ENCODE results near the gene LATS2.

LATS2 gene

DNA sequence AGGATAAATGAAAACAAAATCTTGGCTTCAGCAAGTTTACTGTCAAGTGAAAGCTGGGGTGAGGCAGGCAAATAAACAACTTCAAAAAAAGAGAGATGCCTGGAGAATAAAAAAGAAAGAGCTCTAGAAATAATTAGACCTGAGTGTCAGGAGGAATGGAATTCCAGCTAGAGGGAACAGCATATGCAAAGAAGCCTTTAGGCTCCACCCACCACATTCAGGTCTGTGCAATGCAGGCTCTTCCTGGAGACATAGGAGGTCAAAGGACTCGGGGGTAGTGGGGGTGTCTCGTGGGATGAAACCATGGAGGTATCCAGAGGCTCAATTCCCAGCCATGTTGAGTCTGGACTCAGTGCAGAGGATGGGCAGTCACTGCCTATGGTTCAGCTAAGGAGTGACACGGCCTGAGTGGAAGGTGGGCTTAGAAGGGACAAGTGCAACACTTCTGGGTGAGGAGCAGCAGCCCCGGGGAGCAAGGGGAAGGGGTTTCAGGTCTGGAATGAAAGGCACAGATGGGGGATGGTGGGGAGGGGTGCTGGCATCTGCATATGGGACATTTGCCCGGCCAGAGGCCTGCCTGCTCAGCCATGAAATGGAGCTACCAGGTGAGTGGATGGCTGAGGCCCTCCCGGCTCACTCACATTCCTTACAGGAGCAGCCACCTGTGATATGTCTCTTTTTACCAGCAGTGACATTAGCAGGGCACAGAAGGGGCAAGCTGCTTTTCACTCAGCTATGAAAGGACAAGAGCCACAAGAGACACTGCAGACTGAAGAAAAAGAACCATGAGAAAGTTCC lies 12.3 kb downstream of the LATS2 start:
- DNase-seq (ENCODE audit: low read depth in 2 of 2): no peak

DNA sequence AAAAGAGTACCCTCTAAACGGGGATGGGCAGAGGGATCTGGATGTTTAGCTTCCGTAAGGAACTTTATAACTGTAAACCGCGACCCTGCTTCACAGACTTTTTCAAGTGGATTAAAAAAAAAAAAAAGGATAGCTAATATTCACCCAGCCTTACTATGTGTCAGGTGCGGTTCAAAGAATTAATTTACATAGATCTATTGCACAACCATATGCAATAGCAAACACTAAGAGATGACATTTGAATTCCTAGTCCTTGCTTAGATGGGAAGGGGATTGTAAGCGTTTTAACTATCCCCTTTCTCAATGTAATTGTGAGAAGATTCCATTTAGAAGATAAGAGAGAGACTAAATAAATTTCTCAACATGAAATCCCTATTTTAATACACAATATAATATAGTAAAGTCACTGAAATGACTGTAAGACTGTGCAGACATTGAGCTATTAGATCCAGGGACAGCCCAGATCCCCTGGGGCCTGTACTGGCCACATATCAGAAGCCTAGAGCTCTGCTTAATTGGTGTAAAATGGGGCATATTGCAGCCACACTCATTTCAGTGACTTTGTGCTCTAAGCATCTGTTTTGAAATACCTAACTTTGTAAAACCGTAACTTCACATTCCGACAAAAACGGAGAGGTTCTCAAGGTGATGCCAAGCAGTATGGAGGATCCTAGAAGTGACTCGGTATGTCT lies 13.6 kb downstream of the LATS2 start:
- DNase-seq (ENCODE audit: low read depth in 2 of 2): no peak

DNA sequence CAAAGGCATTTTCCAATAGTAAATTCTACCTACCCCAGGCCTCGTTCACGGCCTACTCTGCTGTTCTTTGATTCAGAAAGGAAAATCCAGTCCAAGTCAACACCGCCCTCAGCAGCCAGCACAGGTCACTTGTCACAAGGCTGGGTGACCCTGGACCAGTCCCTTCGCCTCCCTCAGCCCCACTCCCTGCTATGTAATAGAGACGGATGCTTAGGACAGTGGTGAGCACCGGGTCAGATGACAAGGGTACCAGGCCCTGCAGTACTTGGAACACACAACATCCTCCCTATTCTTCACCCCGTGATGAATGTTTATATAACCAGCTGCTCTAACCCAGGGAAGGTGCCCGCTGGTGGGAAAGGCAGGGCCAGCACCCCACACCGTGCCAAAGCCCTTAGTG lies 14.3 kb downstream of the LATS2 start:
- DNase-seq (ENCODE audit: low read depth in 2 of 2): no peak

DNA sequence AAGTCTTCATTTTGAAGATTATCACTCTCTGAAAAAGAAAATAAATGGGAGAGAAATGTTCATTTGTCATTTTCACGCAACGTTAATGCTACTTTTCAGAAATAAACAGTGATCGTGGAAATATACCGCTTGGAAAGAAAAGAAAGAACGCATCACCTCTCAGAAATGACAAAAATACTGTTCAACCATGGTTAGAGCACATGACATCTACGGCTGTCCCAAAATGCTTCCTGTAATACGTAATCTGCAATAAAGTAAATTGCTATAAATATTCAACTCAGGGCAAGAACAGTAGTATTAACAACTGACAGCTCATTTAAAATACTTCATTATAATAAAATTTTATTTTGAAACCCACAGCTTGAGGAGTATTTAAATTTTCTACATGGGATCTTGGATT lies 15.2 kb downstream of the LATS2 start:
- no peak for DNase-seq (ENCODE audit: low read depth in 2 of 2)

DNA sequence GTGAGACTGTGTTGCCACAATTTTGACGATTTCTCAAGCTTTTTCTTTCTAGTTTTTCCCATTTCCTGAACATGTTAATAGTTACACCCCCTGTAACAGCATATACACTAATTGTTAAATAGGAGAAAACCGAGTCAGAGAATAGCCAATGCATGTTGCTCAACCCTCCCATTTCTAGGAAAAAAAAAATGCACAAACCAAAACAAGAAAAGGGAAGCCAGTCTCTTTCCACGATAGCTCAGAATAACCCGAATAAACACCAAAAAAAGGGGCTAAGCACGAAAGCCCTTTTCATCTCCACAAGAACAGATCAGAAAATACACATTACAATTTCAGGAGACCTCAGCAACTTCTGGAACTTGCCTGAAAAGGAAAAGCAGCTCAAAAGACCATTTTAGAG lies 16.3 kb downstream of the LATS2 start:
- DNase-seq (ENCODE audit: low read depth in 2 of 2): no peak

DNA sequence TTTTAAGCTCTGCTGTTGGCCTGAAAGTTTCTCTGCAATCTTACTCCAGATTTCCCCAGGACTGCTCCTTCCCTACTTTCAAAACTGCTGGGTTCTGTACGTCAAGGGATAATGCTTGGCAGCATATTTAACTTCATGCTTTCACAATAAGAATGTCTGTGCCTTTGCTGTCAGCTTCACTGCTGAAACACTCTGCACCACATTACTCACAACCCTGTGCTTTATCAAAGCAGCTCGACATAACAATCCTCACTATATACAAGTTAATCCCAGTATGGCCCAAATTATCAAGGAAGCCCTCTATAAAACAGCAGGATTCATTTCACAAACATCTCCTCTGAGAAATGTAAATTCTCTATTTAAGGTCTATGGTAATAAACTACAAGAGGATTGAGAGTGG lies 17.5 kb downstream of the LATS2 start:
- DNase-seq (ENCODE audit: low read depth in 2 of 2): no peak

DNA sequence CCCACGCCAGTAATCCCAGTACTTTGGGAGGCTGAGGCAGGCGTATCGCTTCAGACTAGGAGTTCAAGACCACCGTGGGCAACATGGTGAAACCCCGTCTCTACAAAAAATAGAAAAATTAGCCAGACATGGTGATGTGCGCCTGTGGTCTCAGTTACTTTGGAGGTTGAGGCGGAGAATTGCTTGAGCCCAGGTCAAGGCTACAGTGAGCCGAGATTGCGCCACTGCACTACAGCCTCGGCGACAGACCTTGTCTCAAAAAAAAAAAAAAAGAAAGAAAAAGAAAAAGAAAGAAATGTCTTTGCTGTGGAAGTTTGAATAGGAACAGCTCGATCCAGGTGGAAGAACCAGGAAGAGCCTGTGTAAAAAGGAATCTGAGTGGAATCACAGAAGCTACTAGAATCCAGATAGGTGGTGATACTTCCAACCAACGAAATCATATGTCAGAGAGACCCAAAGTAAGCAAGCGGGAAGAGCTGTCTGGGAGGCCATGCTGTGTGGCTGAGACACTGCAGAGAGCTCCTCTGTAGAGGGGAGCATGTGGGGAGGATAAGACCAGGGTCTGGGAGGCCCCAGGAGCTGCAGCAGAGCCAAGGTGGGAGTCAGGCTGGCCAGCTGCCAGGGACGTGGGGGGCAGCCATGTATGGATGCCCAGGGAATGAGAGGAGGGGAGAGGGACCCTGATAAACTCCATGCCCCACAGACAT lies 21.1 kb downstream of the LATS2 start:
- no peak for DNase-seq (ENCODE audit: low read depth in 2 of 2)

DNA sequence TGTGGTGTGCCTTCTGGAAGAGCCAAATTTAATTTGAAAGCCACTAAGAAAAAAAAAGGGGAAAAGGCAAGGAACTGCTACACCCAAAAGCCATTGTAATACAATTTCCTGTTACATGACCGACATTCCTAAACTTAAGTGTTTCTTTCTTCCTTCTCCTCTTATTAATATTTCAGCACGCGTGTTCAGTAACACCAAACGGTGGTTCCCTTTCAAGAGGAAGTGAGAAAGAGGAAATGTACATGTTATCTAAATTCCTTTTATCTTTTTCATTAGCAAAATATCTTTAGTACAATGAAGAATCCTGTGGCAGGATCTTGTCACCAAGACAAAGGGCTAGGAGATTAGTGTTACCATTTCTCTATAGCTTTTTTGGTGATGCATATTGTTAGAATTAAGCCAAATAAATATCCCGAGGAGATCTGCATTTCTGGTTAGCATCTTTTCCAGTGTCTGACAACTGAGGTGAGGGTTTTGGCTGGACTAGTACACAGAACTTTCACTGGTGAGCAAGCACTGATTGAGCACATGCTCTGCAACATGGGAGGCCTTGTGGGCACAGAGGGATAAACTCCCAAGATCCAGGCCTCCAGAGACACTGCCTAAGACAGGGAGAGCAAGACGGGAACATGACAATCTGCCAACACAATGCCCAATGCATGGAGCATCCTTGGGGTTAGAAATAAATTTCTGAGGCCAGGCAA lies 22.1 kb downstream of the LATS2 start:
- no peak for DNase-seq (ENCODE audit: low read depth in 2 of 2)

DNA sequence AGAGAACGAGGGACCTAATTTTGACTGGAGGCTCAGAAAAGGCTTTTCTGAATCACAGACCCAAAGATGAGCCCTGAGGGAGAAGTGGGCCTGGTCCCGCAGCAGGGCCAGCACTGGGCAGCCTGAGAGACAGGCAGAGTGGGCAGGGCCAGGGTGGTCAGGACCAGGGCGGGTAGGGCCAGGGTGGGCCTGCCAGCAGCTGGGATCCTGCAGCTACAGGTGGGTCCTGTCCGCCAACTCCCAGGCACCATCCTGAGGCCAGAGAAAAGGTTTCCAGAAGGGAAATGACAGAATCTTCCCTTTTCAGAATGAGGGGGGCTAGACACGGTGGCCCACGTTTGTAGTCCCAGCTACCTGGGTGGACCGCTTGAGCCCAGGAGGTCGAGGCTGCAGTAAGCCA lies 23.7 kb downstream of the LATS2 start:
- no peak for DNase-seq (ENCODE audit: low read depth in 2 of 2)

DNA sequence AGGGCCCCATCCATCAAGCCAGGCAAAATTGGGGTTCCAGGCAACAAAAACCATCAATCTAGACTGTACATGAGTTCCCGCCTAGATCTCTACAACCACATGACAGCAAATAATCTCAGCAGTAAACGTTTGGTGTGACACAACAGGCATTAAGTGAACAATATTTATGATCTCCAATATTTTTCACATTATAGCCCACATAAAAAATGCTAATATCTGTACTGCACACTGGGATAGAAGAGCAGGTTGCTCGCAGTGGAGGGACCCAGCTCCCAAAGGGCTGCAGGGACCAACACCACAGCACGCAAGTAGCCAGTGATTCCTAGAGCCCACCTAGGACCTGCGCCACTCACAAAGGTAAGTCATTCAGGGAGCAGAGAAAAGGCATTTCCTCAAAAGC lies 25.9 kb downstream of the LATS2 start:
- no peak for DNase-seq (ENCODE audit: low read depth in 2 of 2)

DNA sequence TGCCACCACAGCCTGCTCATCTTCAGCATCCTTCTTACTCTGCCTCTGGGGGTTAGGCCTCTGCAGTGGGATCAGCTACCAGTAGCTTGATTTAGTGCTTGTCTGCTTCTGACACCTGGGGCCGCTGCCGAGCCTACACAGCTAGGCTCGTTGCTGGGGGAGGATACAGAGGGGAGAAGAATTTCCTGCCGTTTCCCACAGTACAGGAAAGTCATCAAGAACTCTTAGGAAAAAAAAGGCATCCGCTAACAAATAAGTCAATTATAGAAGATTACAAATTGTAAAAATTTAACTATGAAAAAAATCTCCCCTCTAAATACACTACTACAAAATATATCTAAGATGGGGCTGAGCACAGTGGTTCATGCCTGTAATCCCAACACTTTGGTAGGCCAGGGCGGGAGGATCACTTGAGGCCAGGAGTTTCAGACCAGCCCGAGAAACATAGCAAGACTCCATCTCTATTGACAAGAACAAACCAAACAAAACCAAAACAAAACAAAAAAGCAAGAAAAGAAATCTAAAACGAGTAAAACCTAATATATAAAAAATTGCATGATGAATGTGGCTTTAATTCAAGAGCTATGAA lies 26.7 kb downstream of the LATS2 start:
- DNase-seq (ENCODE audit: low read depth in 2 of 2): no peak

DNA sequence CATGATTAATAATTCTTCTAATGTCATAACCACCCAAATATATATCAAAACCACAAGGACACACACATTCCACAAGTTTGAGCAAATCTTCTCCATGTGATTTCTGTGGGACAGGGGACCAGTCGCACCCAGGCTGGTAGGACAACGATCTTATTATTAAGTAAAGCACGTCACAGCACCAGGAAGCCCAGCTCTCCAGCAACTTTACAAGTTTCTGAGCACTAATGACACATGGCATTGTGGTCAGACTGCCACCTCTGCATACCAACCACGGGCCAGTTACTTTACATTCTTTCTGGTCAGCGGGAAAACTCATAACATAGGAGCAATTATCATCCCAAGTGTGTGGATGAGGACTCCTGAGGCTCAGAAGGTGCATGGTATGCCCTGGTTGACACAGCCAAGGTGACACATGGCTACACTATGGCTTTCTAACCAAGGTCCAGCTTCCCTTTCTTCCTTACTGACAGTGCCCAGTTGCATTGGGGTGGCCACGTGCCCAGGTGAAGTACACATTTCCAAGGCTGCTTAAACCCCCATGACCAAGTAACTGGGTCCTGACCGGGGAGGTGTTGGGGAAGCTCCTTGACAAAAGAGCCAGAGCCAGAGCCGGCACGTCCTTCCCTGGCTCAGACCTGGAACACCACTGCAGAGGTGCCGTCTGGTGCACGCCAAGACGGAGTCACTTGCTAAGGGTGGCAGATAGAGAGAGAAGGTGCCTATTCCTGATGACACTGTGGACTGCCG lies 27.4 kb downstream of the LATS2 start:
- DNase-seq (ENCODE audit: low read depth in 2 of 2): no peak

DNA sequence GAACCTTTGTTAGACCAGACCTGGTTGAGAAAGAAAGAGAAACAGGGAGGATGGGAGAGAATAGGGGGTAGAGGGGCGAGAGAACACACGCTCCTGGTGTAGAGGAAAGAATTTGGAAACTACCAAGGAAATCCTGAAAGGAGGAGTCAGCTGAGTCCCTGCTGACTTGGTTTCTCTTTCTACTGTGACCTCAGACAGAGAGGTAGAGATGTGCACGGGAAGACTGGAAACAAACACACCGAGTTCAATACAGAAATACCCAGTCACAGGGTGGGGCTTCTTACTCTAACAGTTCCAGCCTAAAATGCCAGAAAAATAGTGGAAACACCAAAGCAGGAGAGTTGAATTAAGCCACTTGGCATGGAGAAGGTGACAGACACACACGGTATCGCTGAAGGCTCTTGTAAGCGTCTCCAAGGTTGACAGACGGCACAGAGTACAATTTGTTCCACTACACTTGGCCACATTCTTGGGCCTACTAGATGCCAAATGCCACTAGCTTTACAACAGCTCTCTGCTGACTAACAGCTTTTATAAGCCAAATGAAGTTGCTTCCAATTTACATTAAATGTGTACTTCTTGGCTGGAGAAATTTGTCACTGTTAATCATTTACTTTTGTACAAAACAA lies 28.1 kb downstream of the LATS2 start:
- no peak for DNase-seq (ENCODE audit: low read depth in 2 of 2)

DNA sequence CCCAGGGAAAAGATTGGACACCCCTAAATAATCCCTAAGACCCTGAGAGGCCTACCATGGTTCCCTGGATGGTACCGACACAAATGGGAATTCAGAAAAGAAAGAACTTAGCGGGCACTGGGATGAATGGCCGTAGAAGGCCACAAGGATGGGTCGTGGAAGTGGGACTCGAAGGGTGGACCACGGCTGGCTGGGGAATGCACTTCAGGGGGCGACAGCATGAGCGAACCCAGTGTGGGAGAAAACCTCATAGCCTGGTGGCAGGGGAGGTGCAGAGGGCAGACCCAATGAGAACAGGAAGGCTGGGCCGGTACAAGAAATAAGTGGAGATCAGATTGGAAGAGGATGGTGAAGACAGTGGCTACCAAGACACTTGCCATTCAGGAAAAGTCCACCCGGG lies 28.7 kb downstream of the LATS2 start:
- no peak for DNase-seq (ENCODE audit: low read depth in 2 of 2)

DNA sequence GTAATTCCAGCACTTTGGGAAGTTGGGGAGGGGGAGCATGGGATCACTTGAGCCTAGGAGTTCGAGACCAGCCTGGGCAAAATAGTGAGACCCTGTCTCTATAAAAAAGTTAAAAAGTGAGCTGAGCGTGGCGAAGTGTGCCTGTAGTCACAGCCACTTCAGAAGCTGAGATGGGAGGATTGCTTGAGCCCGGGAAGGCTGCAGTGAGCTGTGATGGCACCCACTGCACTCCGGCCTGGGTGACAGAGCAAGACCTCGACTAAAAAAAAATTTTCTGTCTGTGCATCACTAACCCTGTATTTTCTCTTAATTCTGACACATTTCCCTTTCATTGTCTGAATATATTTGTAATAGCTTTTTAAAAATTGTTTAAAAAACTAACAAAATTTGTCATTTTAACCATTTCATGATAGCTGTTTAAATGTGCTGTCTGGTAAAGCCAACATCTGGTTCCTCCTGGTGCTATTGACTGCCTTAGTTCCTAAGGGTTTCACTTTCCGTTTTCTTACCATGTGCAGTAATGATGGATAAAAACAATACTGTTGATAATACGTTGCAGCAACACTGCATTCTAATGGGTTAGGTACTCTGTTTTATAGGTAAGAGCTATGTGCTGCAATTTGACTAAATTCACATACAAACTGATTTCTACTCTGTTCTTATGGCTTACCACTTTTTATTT lies 29.7 kb downstream of the LATS2 start:
- DNase-seq (ENCODE audit: low read depth in 2 of 2): no peak

DNA sequence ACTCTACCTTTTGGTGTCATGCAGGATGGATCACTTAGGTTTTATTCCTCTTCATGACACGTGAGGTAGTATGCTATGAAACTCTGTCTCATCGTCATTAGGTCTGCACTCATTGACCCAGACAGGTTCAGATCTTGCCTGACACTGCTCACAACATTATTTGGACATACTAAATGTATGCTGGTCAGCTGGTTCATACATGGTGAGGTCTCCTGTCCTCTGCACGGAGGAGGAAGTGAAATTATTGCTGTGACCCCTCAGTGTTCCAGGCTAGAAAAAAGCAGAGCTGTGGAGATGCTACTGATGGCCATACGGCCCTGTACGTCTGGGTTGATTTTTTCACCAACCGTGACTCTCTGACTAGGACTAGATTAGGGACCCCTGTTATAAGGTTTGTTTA lies 35.8 kb downstream of the LATS2 start:
- DNase-seq (ENCODE audit: low read depth in 2 of 2): no peak

DNA sequence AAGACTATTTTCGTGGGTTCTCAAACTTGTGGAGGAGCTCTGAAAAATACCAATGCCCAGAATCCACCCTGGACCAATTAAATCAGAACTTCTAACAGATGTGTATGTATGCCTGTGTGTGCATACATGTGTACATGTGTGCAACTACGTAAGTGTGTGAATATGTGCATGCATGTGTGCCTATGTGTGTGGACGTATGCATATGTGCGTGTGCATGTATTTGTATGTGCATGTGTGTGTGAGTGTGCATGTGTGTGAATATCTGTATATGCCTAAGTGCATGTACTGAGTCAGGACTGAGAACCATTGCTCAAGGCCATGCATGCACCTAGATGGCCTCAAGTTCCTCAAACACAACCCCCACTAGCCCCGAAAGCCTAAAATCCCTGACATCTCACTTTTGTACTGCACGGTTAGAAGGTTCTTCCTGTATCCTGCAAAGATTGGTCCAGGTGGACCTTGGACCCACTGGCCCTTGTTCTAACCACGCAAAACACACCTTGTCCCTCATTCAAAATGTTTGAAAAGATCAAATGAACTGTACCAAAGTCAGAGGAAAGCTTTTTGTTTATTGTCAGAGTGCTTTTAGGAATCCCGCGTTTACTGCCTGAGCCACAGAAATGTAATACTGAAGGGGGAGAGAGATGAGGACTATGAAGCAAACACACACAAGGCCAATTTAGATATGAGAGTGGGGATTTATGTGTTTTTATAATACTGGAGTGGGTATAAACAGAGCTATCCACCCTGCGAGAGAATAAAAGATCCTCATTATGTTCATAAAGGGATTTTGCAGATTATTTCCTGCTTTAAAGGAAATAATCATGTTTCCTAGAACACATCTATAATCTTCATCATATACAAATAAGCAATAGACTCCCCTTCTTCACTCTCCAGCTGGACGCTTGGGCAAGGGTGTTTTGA lies 39.1 kb downstream of the LATS2 start:
- DNase-seq (ENCODE audit: low read depth in 2 of 2): no peak

DNA sequence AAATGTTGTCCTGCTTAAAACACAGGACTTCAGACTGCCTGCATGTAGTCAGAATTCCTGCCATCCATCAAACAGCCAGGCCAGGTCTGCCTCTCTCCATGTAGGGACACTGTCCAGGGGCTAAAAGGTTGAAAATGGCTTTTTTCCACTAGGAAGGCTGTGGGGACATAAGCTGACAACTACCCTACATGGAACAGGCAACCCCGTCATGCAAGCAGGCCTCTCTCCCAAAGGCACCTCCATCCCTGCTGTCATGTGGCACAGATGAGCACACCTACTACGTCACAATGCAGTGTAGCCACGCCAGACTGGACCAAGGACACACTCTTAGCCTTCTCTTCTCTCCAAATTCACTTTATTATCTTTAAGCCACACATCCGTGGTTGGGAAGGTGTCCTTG lies 40.8 kb downstream of the LATS2 start:
- no peak for DNase-seq (ENCODE audit: low read depth in 2 of 2)

DNA sequence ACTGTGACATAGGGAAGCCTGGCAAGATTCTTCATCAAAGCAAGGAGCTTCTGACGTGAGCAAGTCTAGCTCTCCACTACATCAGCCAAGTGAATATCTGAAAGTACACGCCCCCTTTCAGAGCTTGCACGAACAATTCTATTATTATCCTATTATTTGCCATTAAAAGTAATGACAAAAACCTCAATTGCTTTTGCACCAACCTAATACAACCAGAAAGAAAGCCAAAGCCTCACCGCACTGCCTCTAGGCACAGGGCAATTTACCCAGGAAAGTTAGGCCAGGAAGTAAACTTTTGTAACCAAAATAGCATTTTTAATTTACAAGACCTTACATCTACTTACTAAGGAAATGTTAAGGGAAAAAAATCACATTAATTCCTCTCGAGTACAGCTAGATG lies 41.2 kb downstream of the LATS2 start:
- no peak for DNase-seq (ENCODE audit: low read depth in 2 of 2)

Data from stimulated activated CD8-positive, alpha-beta memory T cell treated with anti-CD3 and anti-CD28 coated beads, Interleukin-7, amount 100 ng/mL, for 4 hours (primary cell).